Transverse colon (tissue), 4 donors: ENCODE results near the gene UBE2V1. TPM values are rescaled to one million over a fixed set of nuclear protein-coding genes. Genes with fewer than 3 reads are reported as not detected.

Experiments
- DNase-seq: peaks from one replicate; pipeline ENCODE4 v3.0.0-alpha.2; 2019
- H3K27ac ChIP-seq, 4 donors: fragments of 200-600 bp; sonication (generic); 2 replicates each; pipeline ENCODE4 v1.5.1; 2016 to 2018; ENCODE audit warnings: inconsistent platforms in 4 of 4
- H3K27me3 ChIP-seq: fragments of 200-600 bp; sonication (generic); 2 replicates; pipeline ENCODE4 v1.5.1; 2017; ENCODE audit warnings: inconsistent platforms
- H3K36me3 ChIP-seq, 4 donors: fragments of 200-600 bp; sonication (generic); 2 replicates each; pipeline ENCODE4 v1.5.1; 2017 to 2019; ENCODE audit warnings: inconsistent platforms in 4 of 4
- H3K4me1 ChIP-seq, 4 donors: fragments of 200-600 bp; sonication (generic); 2 replicates each; pipeline ENCODE4 v1.5.1; 2017 to 2020; ENCODE audit warnings: inconsistent platforms in 4 of 4
- H3K4me3 ChIP-seq, 4 donors: fragments of 200-600 bp; sonication (generic); 1 replicate in 1 of 4; 2 replicates in 3 of 4; pipeline versions ENCODE4 v1.5.1 to v1.6.1; 2017 to 2019; ENCODE audit warnings: inconsistent platforms in 4 of 4
- H3K9me3 ChIP-seq, 2 donors: fragments of 200-600 bp; sonication (generic); 2 replicates each; pipeline ENCODE4 v1.5.1; 2017 to 2019; ENCODE audit warnings: inconsistent platforms in 2 of 2
- EP300 ChIP-seq: sonication (generic); formaldehyde crosslinking; IDR thresholded peaks from one replicate; pipeline ENCODE4 v1.6.1; 2017; ENCODE audit warnings: antibody characterized with exemption, low read depth
- POLR2A ChIP-seq: fragments of 450-650 bp; IDR thresholded peaks from one replicate; pipeline ENCODE4 v1.6.1; 2016; ENCODE audit warnings: antibody characterized with exemption, mild to moderate bottlenecking, moderate library complexity
- POLR2AphosphoS5 ChIP-seq, 3 donors: sonication (generic); formaldehyde crosslinking; IDR thresholded peaks; one replicate each; pipeline ENCODE4 v1.6.1; 2016; ENCODE audit warnings: antibody characterized with exemption in 3 of 3
- WGBS, 2 donors: methylation state at CpG; one replicate each; pipeline ENCODE4 v1.1.5; 2018; ENCODE audit warnings: low coverage in 1 of 2; 5-methylcytosine and 5-hydroxymethylcytosine counted together
- in situ Hi-C, 4 donors: fragments of 200-750 bp; cut with MboI; loops; one replicate each; pipeline versions ENCODE4 v1.15.0 to v1.15.1; 2017; ENCODE audit warnings: low sequenced_read_pairs in 3 of 4, low pct_ligation_motif_present in 1 of 4, low pct_unique_long_range_greater_than_20kb in 1 of 4
- intact Hi-C: fragments of 100-400 bp; cut with DNase I; formaldehyde crosslinking; loops from one replicate; pipeline ENCODE4 v1.15.1; 2023; ENCODE audit warnings: low total_unique reads
- total RNA-seq, 4 donors: library from RNA; depleted of rRNA; stranded (reverse); fragments of >200 nt; gene quantifications; one replicate each; pipeline ENCODE4 v1.1.0, GENCODE V29; 2016
- TF ChIP-seq, protein P1 (sequence below), 5 experiments: fragments of 200-600 bp in 3 of 5; fragments of 450-650 bp in 2 of 5; sonication (generic) in 3 of 5; IDR thresholded peaks; 1 replicate in 2 of 5; 2 replicates in 3 of 5; pipeline ENCODE4 v1.5.1; 2016 to 2017; ENCODE audit warnings: antibody characterized with exemption in 5 of 5, inconsistent platforms in 3 of 5, mild to moderate bottlenecking in 2 of 5, moderate library complexity in 1 of 5

UBE2V1 gene
- total RNA-seq, 4 donors from 2014 or later: 23.7 to 104 (median 62.8) TPM

DNA sequence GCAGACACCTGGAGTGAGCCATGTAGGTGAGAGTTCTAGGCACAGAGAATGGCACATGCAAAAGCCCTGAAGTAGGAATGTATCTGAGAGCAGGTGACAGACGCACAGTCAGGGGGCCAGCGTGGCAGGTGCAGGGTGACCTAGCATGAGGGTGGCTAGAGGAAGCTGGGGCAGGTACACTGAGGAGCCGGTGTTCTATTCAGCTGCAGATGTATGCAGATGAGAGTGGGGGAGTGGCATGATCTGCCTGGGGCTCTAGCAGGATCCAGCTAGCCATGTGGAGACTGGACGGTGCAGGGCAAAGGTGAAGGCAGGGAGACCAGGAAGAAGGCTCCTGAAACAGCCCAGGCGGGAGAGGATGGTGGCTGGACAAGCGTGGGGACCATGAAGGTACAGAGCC lies 29.9 kb upstream of the UBE2V1 start:
- no peaks in the 10 kb centered on the region for H3K27me3 ChIP-seq
- no peak overlapping the region for H3K27ac ChIP-seq
- no peak overlapping the region for H3K4me3 ChIP-seq
- DNase-seq: no peak
- TF ChIP-seq, protein P1, sequence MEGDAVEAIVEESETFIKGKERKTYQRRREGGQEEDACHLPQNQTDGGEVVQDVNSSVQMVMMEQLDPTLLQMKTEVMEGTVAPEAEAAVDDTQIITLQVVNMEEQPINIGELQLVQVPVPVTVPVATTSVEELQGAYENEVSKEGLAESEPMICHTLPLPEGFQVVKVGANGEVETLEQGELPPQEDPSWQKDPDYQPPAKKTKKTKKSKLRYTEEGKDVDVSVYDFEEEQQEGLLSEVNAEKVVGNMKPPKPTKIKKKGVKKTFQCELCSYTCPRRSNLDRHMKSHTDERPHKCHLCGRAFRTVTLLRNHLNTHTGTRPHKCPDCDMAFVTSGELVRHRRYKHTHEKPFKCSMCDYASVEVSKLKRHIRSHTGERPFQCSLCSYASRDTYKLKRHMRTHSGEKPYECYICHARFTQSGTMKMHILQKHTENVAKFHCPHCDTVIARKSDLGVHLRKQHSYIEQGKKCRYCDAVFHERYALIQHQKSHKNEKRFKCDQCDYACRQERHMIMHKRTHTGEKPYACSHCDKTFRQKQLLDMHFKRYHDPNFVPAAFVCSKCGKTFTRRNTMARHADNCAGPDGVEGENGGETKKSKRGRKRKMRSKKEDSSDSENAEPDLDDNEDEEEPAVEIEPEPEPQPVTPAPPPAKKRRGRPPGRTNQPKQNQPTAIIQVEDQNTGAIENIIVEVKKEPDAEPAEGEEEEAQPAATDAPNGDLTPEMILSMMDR (IDR thresholded peaks at IDR 0.05): no peak
- TF ChIP-seq POLR2AphosphoS5 (IDR thresholded peaks at IDR 0.05): no peak
- no peak for TF ChIP-seq EP300
- no peak for TF ChIP-seq POLR2A
- H3K36me3 ChIP-seq: no peaks in the 10 kb centered on the region
- H3K4me1 ChIP-seq: peaks cover 6 to 43% (median 19%) of the 10 kb centered on the region in 4 donors
- intact Hi-C loops (no loop called here), in situ Hi-C loops (no loop called here)
- H3K9me3 ChIP-seq: no peaks in the 10 kb centered on the region
- 79% methylated on average over 5 to 6 of the region's 6 CpGs for WGBS, 2 donors

DNA sequence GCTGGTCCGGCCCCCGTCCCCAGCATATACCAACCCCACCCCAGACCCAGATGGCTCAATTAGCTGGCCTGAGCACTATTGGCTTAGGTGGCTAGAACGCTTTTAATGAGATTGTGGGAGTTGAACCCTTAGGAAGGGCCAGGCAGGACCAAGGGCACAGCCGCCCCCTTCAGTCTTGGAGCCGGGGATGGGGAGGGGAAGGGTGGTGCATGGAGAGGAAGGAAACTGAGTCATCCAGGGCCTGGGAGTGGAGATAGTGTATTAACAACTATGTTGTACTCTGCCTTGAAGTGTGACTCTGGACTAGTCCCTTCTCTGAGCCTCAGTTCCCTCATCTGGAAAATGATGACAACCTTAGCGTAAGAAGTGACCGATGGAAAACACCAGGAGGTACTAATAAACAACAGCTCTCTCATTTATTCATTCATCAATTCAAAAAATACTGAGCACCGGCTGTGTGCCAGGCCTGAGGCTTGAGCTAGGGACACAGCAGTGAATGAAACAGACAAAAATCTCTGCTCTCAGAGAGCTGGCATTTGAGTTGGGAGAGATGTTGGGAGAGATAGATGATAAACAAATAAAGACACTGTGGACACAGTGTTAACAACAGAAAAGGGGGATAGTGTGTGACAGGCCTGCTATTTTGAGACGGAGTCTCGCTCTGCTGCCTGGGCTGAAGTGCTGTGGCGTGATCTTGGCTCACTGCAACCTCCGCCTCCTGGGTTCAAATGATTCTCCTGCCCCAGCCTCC lies 29.0 kb upstream of the UBE2V1 start:
- no peak overlapping the region for H3K27ac ChIP-seq
- no peak for TF ChIP-seq POLR2A
- TF ChIP-seq POLR2AphosphoS5 (IDR thresholded peaks at IDR 0.05): no peak
- TF ChIP-seq, protein P1 (IDR thresholded peaks at IDR 0.05): no peak
- TF ChIP-seq EP300: no peak

DNA sequence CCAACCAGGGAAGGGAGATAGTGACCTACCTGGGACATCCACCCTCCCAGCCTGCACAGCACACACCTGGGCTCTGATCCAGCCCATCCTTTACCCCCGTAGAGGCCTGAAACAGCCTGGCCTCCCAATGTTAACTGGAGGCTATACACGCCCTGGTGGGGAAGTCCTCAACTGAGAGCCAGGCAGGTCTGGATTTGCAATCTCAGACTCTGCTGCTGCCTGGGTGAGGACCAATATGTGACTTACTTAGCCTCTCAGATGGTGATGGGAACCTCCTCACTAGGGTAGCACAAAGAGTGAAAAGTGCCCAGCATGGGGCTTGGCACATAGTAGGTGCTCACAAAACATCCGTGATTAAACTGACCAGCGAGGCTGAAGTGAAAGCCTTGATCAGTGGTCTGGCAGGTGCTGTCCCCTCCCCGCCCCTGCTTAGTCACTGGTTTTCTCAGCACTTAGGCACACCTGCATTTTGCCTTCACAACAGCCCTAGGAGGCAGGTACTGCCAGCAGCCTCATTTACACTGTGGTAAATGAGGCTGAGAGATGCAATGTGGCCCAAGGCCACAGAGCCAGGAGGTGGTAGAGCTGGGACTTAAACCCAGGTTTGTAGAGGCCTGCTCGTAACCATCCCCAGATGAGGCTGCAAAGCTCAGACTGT lies 28.2 kb upstream of the UBE2V1 start:
- no peak overlapping the region for H3K4me3 ChIP-seq
- intact Hi-C loops: no loop called here
- no peak for DNase-seq
- 80% methylated on average over 6 of the region's 6 CpGs; no CpG with 5 or more reads in 1 of the 2 donors for WGBS, 2 donors
- H3K36me3 ChIP-seq: no peaks in the 10 kb centered on the region
- no peak overlapping the region for H3K27ac ChIP-seq
- no peak for TF ChIP-seq POLR2A
- H3K27me3 ChIP-seq: no peaks in the 10 kb centered on the region
- in situ Hi-C loops: no loop called here
- H3K9me3 ChIP-seq: no peaks in the 10 kb centered on the region
- peaks cover 0 to 30% (median 3%) of the 10 kb centered on the region in 4 donors for H3K4me1 ChIP-seq

More for the DNA sequence above, 29.0 kb upstream of the UBE2V1 start:
- Histone ChIP-seq H3K4me3 (no peak overlapping the region), H3K36me3 (no peaks in the 10 kb centered on the region), H3K27me3 (no peaks in the 10 kb centered on the region), H3K9me3 (no peaks in the 10 kb centered on the region), H3K4me1 (peaks cover 6 to 38% (median 12%) of the 10 kb centered on the region in 4 donors)
- 87 to 95% methylated on average over 3 to 12 of the region's 12 CpGs for WGBS, 2 donors
- in situ Hi-C loops (no loop called here), intact Hi-C loops (no loop called here)
- DNase-seq: no peak

DNA sequence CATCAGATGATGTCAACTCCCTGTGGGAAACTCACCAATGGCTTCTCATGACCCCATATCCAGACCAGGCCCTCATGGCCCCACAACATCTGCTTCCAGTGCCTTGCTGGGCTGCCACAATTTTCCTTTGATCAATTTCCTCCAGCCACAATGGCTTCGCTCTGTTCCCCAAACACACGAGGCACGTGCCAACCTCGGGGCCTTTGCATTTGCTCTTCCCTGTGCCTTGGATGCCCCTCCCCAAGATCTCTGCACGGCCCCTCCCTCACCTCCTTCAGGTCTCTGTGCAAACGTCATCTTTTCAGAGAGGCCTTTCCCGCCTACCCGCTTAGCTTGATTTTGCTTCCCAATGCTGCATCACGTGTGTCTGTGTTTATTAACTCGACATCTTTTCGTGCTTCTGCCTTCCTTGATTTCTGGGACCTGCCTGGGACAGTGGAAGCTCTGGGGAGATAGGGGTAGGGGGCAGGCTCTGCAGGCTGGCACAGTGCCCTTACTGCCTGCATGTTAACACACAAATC lies 27.4 kb upstream of the UBE2V1 start:
- Histone ChIP-seq H3K4me1 (peaks cover 0 to 30% (median 2%) of the 10 kb centered on the region in 4 donors), H3K27me3 (no peaks in the 10 kb centered on the region), H3K27ac (no peak overlapping the region), H3K9me3 (no peaks in the 10 kb centered on the region), H3K4me3 (no peak overlapping the region), H3K36me3 (no peaks in the 10 kb centered on the region)
- in situ Hi-C loops: no loop called here
- TF ChIP-seq EP300 (no peak), POLR2AphosphoS5 (IDR thresholded peaks at IDR 0.05) (no peak), POLR2A (no peak)
- TF ChIP-seq, protein P1 (IDR thresholded peaks at IDR 0.05): no peak
- intact Hi-C loops: no loop called here
- 79 to 91% methylated on average over 11 of the region's 11 CpGs for WGBS, 2 donors
- DNase-seq: no peak
